ENCODE results near the gene CIZ1. TPM values are rescaled to one million over a fixed set of nuclear protein-coding genes. Genes with fewer than 3 reads are reported as not detected.

Gene CIZ1
- total and polyA plus RNA-seq, 2 of the 13 experiments (the other 11 are each of a cell fraction or from before 2014, with no cell fraction given): 30.6 to 50.3 TPM

DNA sequence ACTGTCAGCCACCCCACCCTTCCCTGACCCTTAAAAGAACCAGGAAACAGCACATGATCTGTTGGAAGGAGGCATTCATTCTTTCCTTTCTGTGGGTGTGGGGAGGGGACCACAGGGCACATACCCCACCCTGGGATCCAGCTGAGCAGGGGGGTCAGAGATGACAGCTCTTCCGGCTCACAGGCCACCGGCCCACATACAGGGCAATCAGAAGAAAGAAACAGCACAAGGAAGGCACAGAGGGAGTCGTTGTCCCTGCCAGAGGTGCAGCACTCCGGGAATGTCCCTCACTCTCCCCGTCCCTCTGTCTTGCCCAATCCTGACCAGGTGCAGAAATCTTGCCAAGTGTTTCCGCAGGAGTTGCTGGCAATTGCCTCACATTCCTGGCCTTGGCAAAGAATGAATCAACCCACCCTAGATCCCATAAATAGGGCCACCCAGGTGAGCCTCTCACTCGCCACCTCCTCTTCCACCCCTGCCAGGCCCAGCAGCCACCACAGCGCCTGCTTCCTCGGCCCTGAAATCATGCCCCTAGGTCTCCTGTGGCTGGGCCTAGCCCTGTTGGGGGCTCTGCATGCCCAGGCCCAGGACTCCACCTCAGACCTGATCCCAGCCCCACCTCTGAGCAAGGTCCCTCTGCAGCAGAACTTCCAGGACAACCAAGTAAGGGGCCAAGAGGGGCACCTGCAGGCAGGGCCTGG is 42.2 kb downstream of the CIZ1 start, which contains the start of gene LCN2 (continued):
- TF ChIP-seq, protein P1, sequence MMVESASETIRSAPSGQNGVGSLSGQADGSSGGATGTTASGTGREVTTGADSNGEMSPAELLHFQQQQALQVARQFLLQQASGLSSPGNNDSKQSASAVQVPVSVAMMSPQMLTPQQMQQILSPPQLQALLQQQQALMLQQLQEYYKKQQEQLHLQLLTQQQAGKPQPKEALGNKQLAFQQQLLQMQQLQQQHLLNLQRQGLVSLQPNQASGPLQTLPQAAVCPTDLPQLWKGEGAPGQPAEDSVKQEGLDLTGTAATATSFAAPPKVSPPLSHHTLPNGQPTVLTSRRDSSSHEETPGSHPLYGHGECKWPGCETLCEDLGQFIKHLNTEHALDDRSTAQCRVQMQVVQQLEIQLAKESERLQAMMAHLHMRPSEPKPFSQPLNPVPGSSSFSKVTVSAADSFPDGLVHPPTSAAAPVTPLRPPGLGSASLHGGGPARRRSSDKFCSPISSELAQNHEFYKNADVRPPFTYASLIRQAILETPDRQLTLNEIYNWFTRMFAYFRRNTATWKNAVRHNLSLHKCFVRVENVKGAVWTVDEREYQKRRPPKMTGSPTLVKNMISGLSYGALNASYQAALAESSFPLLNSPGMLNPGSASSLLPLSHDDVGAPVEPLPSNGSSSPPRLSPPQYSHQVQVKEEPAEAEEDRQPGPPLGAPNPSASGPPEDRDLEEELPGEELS (CRISPR knock-in tag; IDR thresholded peaks at IDR 0.05): no peak
- no peak for TF ChIP-seq ZC3H13 (CRISPR knock-in tag; IDR thresholded peaks at IDR 0.05)
- no peak for TF ChIP-seq U2AF2 (IDR thresholded peaks at IDR 0.05; ENCODE audit: low read depth, low read length)
- TF ChIP-seq ARID2 (CRISPR knock-in tag; IDR thresholded peaks at IDR 0.05; ENCODE audit: borderline replicate concordance): no peak
- TF ChIP-seq, protein P2, sequence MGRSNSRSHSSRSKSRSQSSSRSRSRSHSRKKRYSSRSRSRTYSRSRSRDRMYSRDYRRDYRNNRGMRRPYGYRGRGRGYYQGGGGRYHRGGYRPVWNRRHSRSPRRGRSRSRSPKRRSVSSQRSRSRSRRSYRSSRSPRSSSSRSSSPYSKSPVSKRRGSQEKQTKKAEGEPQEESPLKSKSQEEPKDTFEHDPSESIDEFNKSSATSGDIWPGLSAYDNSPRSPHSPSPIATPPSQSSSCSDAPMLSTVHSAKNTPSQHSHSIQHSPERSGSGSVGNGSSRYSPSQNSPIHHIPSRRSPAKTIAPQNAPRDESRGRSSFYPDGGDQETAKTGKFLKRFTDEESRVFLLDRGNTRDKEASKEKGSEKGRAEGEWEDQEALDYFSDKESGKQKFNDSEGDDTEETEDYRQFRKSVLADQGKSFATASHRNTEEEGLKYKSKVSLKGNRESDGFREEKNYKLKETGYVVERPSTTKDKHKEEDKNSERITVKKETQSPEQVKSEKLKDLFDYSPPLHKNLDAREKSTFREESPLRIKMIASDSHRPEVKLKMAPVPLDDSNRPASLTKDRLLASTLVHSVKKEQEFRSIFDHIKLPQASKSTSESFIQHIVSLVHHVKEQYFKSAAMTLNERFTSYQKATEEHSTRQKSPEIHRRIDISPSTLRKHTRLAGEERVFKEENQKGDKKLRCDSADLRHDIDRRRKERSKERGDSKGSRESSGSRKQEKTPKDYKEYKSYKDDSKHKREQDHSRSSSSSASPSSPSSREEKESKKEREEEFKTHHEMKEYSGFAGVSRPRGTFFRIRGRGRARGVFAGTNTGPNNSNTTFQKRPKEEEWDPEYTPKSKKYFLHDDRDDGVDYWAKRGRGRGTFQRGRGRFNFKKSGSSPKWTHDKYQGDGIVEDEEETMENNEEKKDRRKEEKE (IDR thresholded peaks at IDR 0.05): no peak
- no peak for TF ChIP-seq LCORL (IDR thresholded peaks at IDR 0.05)
- TF ChIP-seq LCORL (CRISPR knock-in tag; IDR thresholded peaks at IDR 0.05): no peak
- TF ChIP-seq, protein P3, sequence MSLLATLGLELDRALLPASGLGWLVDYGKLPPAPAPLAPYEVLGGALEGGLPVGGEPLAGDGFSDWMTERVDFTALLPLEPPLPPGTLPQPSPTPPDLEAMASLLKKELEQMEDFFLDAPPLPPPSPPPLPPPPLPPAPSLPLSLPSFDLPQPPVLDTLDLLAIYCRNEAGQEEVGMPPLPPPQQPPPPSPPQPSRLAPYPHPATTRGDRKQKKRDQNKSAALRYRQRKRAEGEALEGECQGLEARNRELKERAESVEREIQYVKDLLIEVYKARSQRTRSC (CRISPR knock-in tag; IDR thresholded peaks at IDR 0.05; ENCODE audit: low read depth): no peak
- TF ChIP-seq CBX1 (IDR thresholded peaks at IDR 0.05; ENCODE audit: low read depth): no peak
- TF ChIP-seq SOX6 (IDR thresholded peaks at IDR 0.05): no peak
- 0 out of 2 replicates have a peak, but pooled peaks have one; percentile 14 for TF ChIP-seq SOX6 (CRISPR knock-in tag; IDR thresholded peaks at IDR 0.05)
- no peak for TF ChIP-seq KLF15 (CRISPR knock-in tag; IDR thresholded peaks at IDR 0.05; ENCODE audit: borderline replicate concordance)
- TF ChIP-seq ZSCAN25 (CRISPR knock-in tag; IDR thresholded peaks at IDR 0.05): no peak
- no peak for TF ChIP-seq ZNF124 (CRISPR knock-in tag; IDR thresholded peaks at IDR 0.05)
- no peak for TF ChIP-seq CCAR2 (optimal IDR thresholded peaks at IDR 0.05; ENCODE audit: low read depth, low read length)
- TF ChIP-seq RORA (CRISPR knock-in tag; IDR thresholded peaks at IDR 0.05): no peak
- no peak for TF ChIP-seq ATF7 (IDR thresholded peaks at IDR 0.05)
- TF ChIP-seq ATF7 (CRISPR knock-in tag; IDR thresholded peaks at IDR 0.05): no peak
- TF ChIP-seq, protein P4, sequence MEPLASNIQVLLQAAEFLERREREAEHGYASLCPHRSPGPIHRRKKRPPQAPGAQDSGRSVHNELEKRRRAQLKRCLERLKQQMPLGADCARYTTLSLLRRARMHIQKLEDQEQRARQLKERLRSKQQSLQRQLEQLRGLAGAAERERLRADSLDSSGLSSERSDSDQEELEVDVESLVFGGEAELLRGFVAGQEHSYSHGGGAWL (CRISPR knock-in tag; IDR thresholded peaks at IDR 0.05): no peak
- TF ChIP-seq IRF2 (CRISPR knock-in tag; IDR thresholded peaks at IDR 0.05): no peak
- TF ChIP-seq ZFAT (CRISPR knock-in tag; conservative IDR thresholded peaks at IDR 0.05): no peak
- no peak for TF ChIP-seq CC2D1A (CRISPR knock-in tag; IDR thresholded peaks at IDR 0.05)
- no peak for TF ChIP-seq ZNF232 (CRISPR knock-in tag; IDR thresholded peaks at IDR 0.05; ENCODE audit: borderline replicate concordance)
- TF ChIP-seq, protein P5, sequence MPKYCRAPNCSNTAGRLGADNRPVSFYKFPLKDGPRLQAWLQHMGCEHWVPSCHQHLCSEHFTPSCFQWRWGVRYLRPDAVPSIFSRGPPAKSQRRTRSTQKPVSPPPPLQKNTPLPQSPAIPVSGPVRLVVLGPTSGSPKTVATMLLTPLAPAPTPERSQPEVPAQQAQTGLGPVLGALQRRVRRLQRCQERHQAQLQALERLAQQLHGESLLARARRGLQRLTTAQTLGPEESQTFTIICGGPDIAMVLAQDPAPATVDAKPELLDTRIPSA (CRISPR knock-in tag; IDR thresholded peaks at IDR 0.05; ENCODE audit: borderline replicate concordance): no peak
- no peak for TF ChIP-seq HDAC1 (CRISPR knock-in tag; IDR thresholded peaks at IDR 0.05)
- TF ChIP-seq PAX8 (CRISPR knock-in tag; IDR thresholded peaks at IDR 0.05; ENCODE audit: borderline replicate concordance): no peak

All from HepG2 (cell line).